H9 (cell line): ENCODE results near the gene MRC1. TPM values are rescaled to one million over a fixed set of nuclear protein-coding genes. Genes with fewer than 3 reads are reported as not detected.

Experiments
- DNase-seq: peaks from one replicate; pipeline ENCODE4 v3.0.0-alpha.2; 2017
- H2AFZ ChIP-seq: one replicate; pipeline ENCODE4 v1.6.1; 2013; ENCODE audit warnings: mild to moderate bottlenecking, low read length, control low read depth, moderate library complexity
- H2AK5ac ChIP-seq: 2 replicates; pipeline ENCODE4 v1.6.1; 2013; ENCODE audit warnings: low read length, control low read depth, mixed read lengths; ENCODE audit not compliant: insufficient read length
- H2BK120ac ChIP-seq: one replicate; pipeline ENCODE4 v1.6.1; 2013; ENCODE audit warnings: low read depth, mild to moderate bottlenecking, low read length, control low read depth, inconsistent platforms; ENCODE audit not compliant: poor library complexity, severe bottlenecking
- H2BK12ac ChIP-seq: 2 replicates; pipeline ENCODE4 v1.6.1; 2013; ENCODE audit warnings: low read length, control low read depth, mixed read lengths, low read depth; ENCODE audit not compliant: insufficient read length
- H2BK15ac ChIP-seq: 2 replicates; pipeline ENCODE4 v1.6.1; 2013; ENCODE audit warnings: low read depth, low read length, control low read depth
- H2BK20ac ChIP-seq: one replicate; pipeline ENCODE4 v1.6.1; 2013; ENCODE audit warnings: low read depth, mild to moderate bottlenecking, low read length, control low read depth, inconsistent platforms; ENCODE audit not compliant: poor library complexity, severe bottlenecking
- H2BK5ac ChIP-seq: 2 replicates; pipeline ENCODE4 v1.6.1; 2013; ENCODE audit warnings: low read length, control low read depth, mixed read lengths; ENCODE audit not compliant: insufficient read length
- H3K14ac ChIP-seq: 2 replicates; pipeline ENCODE4 v1.6.1; 2013; ENCODE audit warnings: low read length, control low read depth; ENCODE audit not compliant: insufficient read depth
- H3K18ac ChIP-seq: 2 replicates; pipeline ENCODE4 v1.6.1; 2013; ENCODE audit warnings: low read depth, mild to moderate bottlenecking, mixed read lengths, low read length, control low read depth; ENCODE audit not compliant: insufficient read length
- H3K23ac ChIP-seq: 2 replicates; pipeline ENCODE4 v1.6.1; 2013; ENCODE audit warnings: low read length, control low read depth, mixed read lengths, low read depth; ENCODE audit not compliant: insufficient read length
- H3K23me2 ChIP-seq: 2 replicates; pipeline ENCODE4 v1.6.1; 2013; ENCODE audit warnings: low read depth, mild to moderate bottlenecking, mixed read lengths, low read length, control low read depth; ENCODE audit not compliant: insufficient read length, poor library complexity, severe bottlenecking
- H3K27ac ChIP-seq: 2 replicates; pipeline ENCODE4 v1.5.1; 2013; ENCODE audit warnings: low read length, control low read depth, mixed read lengths, low read depth; ENCODE audit not compliant: insufficient read length
- H3K27me3 ChIP-seq: 2 replicates; pipeline ENCODE4 v1.6.1; 2013; ENCODE audit warnings: low read length, control low read depth, inconsistent platforms; ENCODE audit not compliant: insufficient read depth
- H3K4ac ChIP-seq: 2 replicates; pipeline ENCODE4 v1.6.1; 2013; ENCODE audit warnings: low read depth, mild to moderate bottlenecking, control low read depth, inconsistent platforms, low read length, moderate library complexity
- H3K4me1 ChIP-seq: 2 replicates; pipeline ENCODE4 v1.6.1; 2013; ENCODE audit warnings: low read length, control low read depth, inconsistent platforms; ENCODE audit not compliant: insufficient read depth
- H3K4me2 ChIP-seq: 2 replicates; pipeline ENCODE4 v1.6.1; 2013; ENCODE audit warnings: low read length, control low read depth, mixed read lengths; ENCODE audit not compliant: insufficient read length, insufficient read depth
- H3K56ac ChIP-seq: 2 replicates; pipeline ENCODE4 v1.6.1; 2013; ENCODE audit warnings: low read depth, mild to moderate bottlenecking, mixed read lengths, low read length, control low read depth; ENCODE audit not compliant: insufficient read length
- H3K79me1 ChIP-seq: 2 replicates; pipeline ENCODE4 v1.6.1; 2013; ENCODE audit warnings: low read depth, mild to moderate bottlenecking, moderate library complexity, low read length, control low read depth, inconsistent platforms; ENCODE audit not compliant: insufficient read depth, poor library complexity, severe bottlenecking
- H3K79me2 ChIP-seq: 2 replicates; pipeline ENCODE4 v1.6.1; 2013; ENCODE audit warnings: low read length, control low read depth, inconsistent platforms; ENCODE audit not compliant: insufficient read depth
- H3K9ac ChIP-seq: 2 replicates; pipeline ENCODE4 v1.6.1; 2013; ENCODE audit warnings: low read length, control low read depth, mixed read lengths; ENCODE audit not compliant: insufficient read length; ENCODE audit errors: extremely low read depth
- H3K9me3 ChIP-seq: one replicate; pipeline ENCODE4 v1.6.1; 2013; ENCODE audit warnings: low read depth, low read length, inconsistent platforms; ENCODE audit not compliant: control insufficient read depth
- H3T11ph ChIP-seq: one replicate; pipeline ENCODE4 v1.6.1; 2013; ENCODE audit warnings: mild to moderate bottlenecking, low read length, control low read depth, inconsistent platforms
- H4K20me1 ChIP-seq: one replicate; pipeline ENCODE4 v1.6.1; 2013; ENCODE audit not compliant: control insufficient read depth, insufficient read length, insufficient read depth
- H4K5ac ChIP-seq: 2 replicates; pipeline ENCODE4 v1.6.1; 2013; ENCODE audit warnings: low read depth, mild to moderate bottlenecking, mixed read lengths, low read length, control low read depth; ENCODE audit not compliant: insufficient read length
- H4K8ac ChIP-seq: replicated peaks from 2 replicates; pipeline ENCODE4 v1.6.1; 2013; ENCODE audit warnings: low read length, control low read depth, mixed read lengths, low read depth; ENCODE audit not compliant: insufficient read length
- H4K91ac ChIP-seq: 2 replicates; pipeline ENCODE4 v1.6.1; 2013; ENCODE audit warnings: low read depth, mild to moderate bottlenecking, moderate library complexity, mixed read lengths, low read length, control low read depth; ENCODE audit not compliant: insufficient read length
- H3K27ac Mint-ChIP-seq, 3 experiments: 2 replicates in 2 of 3; 3 replicates in 1 of 3; pipeline ENCODE4 v1.8.0; 2020 to 2021; ENCODE audit warnings: mixed read lengths in 3 of 3, mild to moderate bottlenecking in 1 of 3, moderate library complexity in 1 of 3
- H3K27me3 Mint-ChIP-seq: 2 replicates; pipeline ENCODE4 v1.8.0; 2021; ENCODE audit warnings: low read depth, mild to moderate bottlenecking, moderate library complexity, mixed read lengths
- H3K36me3 Mint-ChIP-seq, 3 experiments: 2 replicates in 2 of 3; 3 replicates in 1 of 3; pipeline ENCODE4 v1.8.0; 2020 to 2021; ENCODE audit warnings: low read depth in 3 of 3, mixed read lengths in 3 of 3; ENCODE audit not compliant: insufficient read depth in 1 of 3
- H3K4me1 Mint-ChIP-seq, 2 experiments: 2 replicates each; pipeline ENCODE4 v1.8.0; 2020; ENCODE audit warnings: mixed read lengths in 2 of 2
- H3K4me3 Mint-ChIP-seq, 2 experiments: 2 replicates in 1 of 2; 3 replicates in 1 of 2; pipeline ENCODE4 v1.8.0; 2020 to 2021; ENCODE audit warnings: mild to moderate bottlenecking in 2 of 2, mixed read lengths in 2 of 2, moderate library complexity in 1 of 2
- H3K9me3 Mint-ChIP-seq, 2 experiments: 2 replicates in 1 of 2; 3 replicates in 1 of 2; pipeline ENCODE4 v1.8.0; 2020; ENCODE audit warnings: mild to moderate bottlenecking in 2 of 2, mixed read lengths in 2 of 2, moderate library complexity in 1 of 2
- CTCF ChIP-seq: fragments of 200-600 bp; sonication (generic); conservative IDR thresholded peaks from 3 replicates; pipeline ENCODE4 v1.8.0; 2021; ENCODE audit warnings: antibody characterized with exemption, mild to moderate bottlenecking
- WGBS: extraction: QIAGEN DNeasy Blood & Tissue Kit; methylation state at CpG from one replicate; pipeline ENCODE4 v1.1.7; 2013; ENCODE audit warnings: missing lambda C conversion rate, low lambda C conversion rate, mixed read lengths; ENCODE audit not compliant: insufficient read length; ENCODE audit errors: extremely low coverage; 5-methylcytosine and 5-hydroxymethylcytosine counted together
- total RNA-seq: library from RNA; stranded (reverse); gene quantifications from 2 replicates; pipeline ENCODE4 v1.2.1, GENCODE V29; 2021

MRC1 gene
- total RNA-seq, 1 experiment from 2014 or later, result not detected

- Histone ChIP-seq H2AK5ac (no peak overlapping the region), H3K4me1 (no peaks in the 10 kb centered on the region), H4K20me1 (no peaks in the 10 kb centered on the region), H3K23ac (no peak overlapping the region), H4K8ac (no peak overlapping the region), H3K56ac (no peak overlapping the region), H3K27me3 (no peaks in the 10 kb centered on the region), H3K4ac (no peak overlapping the region), H3K79me1 (no peaks in the 10 kb centered on the region), H2BK5ac (no peak overlapping the region), H2BK12ac (no peak overlapping the region), H2AFZ (no peak overlapping the region), H3K4me2 (no peak overlapping the region), H3K14ac (no peak overlapping the region), H4K91ac (no peak overlapping the region), H3K9ac (no peak overlapping the region), H4K5ac (no peak overlapping the region), H3K9me3 (no peaks in the 10 kb centered on the region), H3T11ph (no peak overlapping the region), H3K23me2 (no peaks in the 10 kb centered on the region), H3K18ac (no peak overlapping the region), H2BK120ac (no peak overlapping the region), H2BK20ac (no peak overlapping the region), H3K27ac (no peak overlapping the region), H2BK15ac (no peak overlapping the region), H3K79me2 (no peaks in the 10 kb centered on the region)
- H3K36me3 Mint-ChIP-seq, result no peaks in the 10 kb centered on the region
- no peaks in the 10 kb centered on the region; the same call in 1 of the 2 replicates for H3K27me3 Mint-ChIP-seq
- no peak for TF ChIP-seq CTCF
- WGBS, result no CpG with 5 or more reads among the region's 3 CpGs
- no peaks in the 10 kb centered on the region for H3K4me1 Mint-ChIP-seq
- no peaks in the 10 kb centered on the region; a peak in 1 of 5 replicates for H3K9me3 Mint-ChIP-seq
- DNase-seq, result no peak
- H3K4me3 Mint-ChIP-seq, result no peak overlapping the region
- no peak overlapping the region for H3K27ac Mint-ChIP-seq
Measured at GRCh38 chr10:17880601-17881000, 71.5 kb downstream of the MRC1 start.
